K562 (cell line): Measurements from ENCODE around the gene KAZN.

Experiments
- AFF4 ChIP-seq: sonication (generic); formaldehyde crosslinking; IDR thresholded peaks from 2 replicates; pipeline ENCODE4 v1.8.0; 2023; ENCODE audit warnings: mild to moderate bottlenecking, missing genetic modification reagents
- CTCF ChIP-seq, 3 experiments: IDR thresholded peaks in 2 of 3; conservative IDR thresholded peaks in 1 of 3; 2 replicates each; pipeline ENCODE4 v1.5.1; 2011 to 2012; ENCODE audit warnings: low read length in 3 of 3, mild to moderate bottlenecking in 3 of 3, control low read depth in 2 of 3, improper control_type of control experiment in 1 of 3, inconsistent platforms in 1 of 3, low read depth in 1 of 3, mixed read lengths in 1 of 3, moderate library complexity in 1 of 3; ENCODE audit not compliant: insufficient read depth in 2 of 3
- GTF2E2 ChIP-seq: fragments of 200-800 bp; sonication (Bioruptor generic); IDR thresholded peaks from 2 replicates; pipeline ENCODE4 v1.6.1; 2016; ENCODE audit warnings: missing genetic modification characterization, missing compliant biosample characterization
- NCOA6 ChIP-seq: fragments of 450-650 bp; IDR thresholded peaks from 2 replicates; pipeline ENCODE4 v1.6.1; 2017; ENCODE audit warnings: mild to moderate bottlenecking
- POLR2A ChIP-seq: fragments of 450-650 bp; conservative IDR thresholded peaks from 2 replicates; pipeline ENCODE4 v1.6.1; 2016
- ZBTB1 ChIP-seq: sonication (generic); formaldehyde crosslinking; IDR thresholded peaks from 2 replicates; pipeline ENCODE4 v1.8.1; 2023; ENCODE audit warnings: missing genetic modification reagents, low read depth, mild to moderate bottlenecking, borderline replicate concordance
- ZNF184 ChIP-seq: sonication (generic); formaldehyde crosslinking; IDR thresholded peaks from 2 replicates; pipeline ENCODE4 v1.5.0; 2020; ENCODE audit warnings: missing genetic modification reagents

- TF ChIP-seq NCOA6: no peak
- no peak for TF ChIP-seq POLR2A
- no peak for TF ChIP-seq GTF2E2 (tag)
- no peak for TF ChIP-seq CTCF (IDR thresholded peaks at IDR 0.05 in 2 of 3, conservative IDR thresholded peaks at IDR 0.05 in 1 of 3; ENCODE audit: insufficient read depth in 2 of 3, low read depth in 1 of 3, low read length in 3 of 3)
- no peak for TF ChIP-seq ZNF184 (CRISPR knock-in tag)
- no peak for TF ChIP-seq ZBTB1 (CRISPR knock-in tag)
- TF ChIP-seq AFF4 (CRISPR knock-in tag): no peak
These were observed 152.0 kb downstream of the KAZN start for GRCh38 chr1:14750490-14750889.
